Suprapubic skin (tissue), 4 donors: ENCODE measurements around the gene RRAD.

Experiments
- CTCF ChIP-seq, 2 donors: fragments of 200-600 bp in 1 of 2; fragments of 450-650 bp in 1 of 2; sonication (generic) in 1 of 2; IDR thresholded peaks; one replicate each; pipeline ENCODE4 v1.5.1; 2016 to 2019; ENCODE audit warnings: antibody characterized with exemption in 2 of 2, mild to moderate bottlenecking in 1 of 2, moderate library complexity in 1 of 2
- EP300 ChIP-seq: sonication (generic); formaldehyde crosslinking; IDR thresholded peaks from one replicate; pipeline ENCODE4 v1.6.1; 2017; ENCODE audit warnings: antibody characterized with exemption
- POLR2A ChIP-seq, 2 donors: fragments of 450-650 bp; IDR thresholded peaks; one replicate each; pipeline ENCODE4 v1.6.1; 2017; ENCODE audit warnings: antibody characterized with exemption in 2 of 2, mild to moderate bottlenecking in 2 of 2, moderate library complexity in 2 of 2
- POLR2AphosphoS5 ChIP-seq, 3 donors: sonication (generic); formaldehyde crosslinking; IDR thresholded peaks; one replicate each; pipeline ENCODE4 v1.6.1; 2017; ENCODE audit warnings: antibody characterized with exemption in 3 of 3

- TF ChIP-seq CTCF (IDR thresholded peaks at IDR 0.05), result no peak
- no peak for TF ChIP-seq POLR2A (IDR thresholded peaks at IDR 0.05)
- TF ChIP-seq POLR2AphosphoS5 (IDR thresholded peaks at IDR 0.05), result no peak
- TF ChIP-seq EP300, result no peak
These were observed 26.4 kb downstream of the RRAD start for GRCh38 chr16:66898933-66899309.
